ENCODE results near the gene RCE1.

DNA sequence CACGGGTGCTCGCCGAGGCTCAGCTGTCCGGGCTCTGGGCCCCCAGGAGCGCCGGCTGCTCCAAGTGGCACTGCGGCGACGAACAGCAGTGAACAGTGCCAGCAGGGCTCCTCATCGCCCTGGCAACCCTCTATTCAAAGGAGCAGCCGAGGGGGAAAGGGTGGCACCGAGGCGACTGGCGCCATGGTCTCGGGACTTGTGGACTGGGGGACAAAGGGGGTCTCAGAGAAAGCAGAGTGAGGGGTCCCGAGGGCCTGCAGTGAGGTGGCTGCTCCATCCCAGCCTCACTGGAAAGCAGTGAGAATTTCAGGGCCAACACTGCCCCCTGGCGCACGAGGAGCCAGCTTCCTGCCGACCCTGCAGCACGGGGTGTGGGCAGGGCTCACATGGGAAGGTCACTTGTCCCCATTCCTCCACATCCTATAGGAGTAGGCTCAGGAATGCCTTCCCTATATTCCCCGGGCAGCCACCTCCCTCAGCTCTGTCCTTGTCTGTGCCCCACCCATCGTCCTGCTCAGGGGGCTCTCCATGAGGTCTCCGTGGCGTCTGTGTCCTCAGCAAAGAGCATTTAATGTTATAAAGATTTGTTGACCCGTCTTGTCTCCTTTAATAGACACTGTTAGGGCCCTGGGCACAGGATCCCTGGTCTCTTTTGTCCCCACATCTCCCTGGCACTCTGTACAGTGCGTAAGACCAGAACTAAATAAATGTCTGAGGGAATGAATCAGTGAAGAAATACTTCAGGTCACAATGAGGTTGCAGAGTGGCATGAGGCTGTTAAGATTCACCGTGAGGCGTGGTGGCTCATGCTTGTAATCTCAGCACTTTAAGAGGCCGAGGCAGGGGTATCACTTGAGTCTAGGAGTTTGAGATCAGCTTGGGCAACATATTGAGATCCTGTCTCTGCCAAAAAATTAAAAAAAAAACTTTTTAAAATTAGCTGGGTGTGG, 40.0 kb downstream of the RCE1 start:
- TF ChIP-seq TCF4 (CRISPR knock-in tag; IDR thresholded peaks at IDR 0.05; ENCODE audit: borderline replicate concordance): no peak
- TF ChIP-seq, protein P1, sequence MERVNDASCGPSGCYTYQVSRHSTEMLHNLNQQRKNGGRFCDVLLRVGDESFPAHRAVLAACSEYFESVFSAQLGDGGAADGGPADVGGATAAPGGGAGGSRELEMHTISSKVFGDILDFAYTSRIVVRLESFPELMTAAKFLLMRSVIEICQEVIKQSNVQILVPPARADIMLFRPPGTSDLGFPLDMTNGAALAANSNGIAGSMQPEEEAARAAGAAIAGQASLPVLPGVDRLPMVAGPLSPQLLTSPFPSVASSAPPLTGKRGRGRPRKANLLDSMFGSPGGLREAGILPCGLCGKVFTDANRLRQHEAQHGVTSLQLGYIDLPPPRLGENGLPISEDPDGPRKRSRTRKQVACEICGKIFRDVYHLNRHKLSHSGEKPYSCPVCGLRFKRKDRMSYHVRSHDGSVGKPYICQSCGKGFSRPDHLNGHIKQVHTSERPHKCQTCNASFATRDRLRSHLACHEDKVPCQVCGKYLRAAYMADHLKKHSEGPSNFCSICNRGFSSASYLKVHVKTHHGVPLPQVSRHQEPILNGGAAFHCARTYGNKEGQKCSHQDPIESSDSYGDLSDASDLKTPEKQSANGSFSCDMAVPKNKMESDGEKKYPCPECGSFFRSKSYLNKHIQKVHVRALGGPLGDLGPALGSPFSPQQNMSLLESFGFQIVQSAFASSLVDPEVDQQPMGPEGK (CRISPR knock-in tag; IDR thresholded peaks at IDR 0.05; ENCODE audit: borderline replicate concordance): no peak
- TF ChIP-seq, protein P2, sequence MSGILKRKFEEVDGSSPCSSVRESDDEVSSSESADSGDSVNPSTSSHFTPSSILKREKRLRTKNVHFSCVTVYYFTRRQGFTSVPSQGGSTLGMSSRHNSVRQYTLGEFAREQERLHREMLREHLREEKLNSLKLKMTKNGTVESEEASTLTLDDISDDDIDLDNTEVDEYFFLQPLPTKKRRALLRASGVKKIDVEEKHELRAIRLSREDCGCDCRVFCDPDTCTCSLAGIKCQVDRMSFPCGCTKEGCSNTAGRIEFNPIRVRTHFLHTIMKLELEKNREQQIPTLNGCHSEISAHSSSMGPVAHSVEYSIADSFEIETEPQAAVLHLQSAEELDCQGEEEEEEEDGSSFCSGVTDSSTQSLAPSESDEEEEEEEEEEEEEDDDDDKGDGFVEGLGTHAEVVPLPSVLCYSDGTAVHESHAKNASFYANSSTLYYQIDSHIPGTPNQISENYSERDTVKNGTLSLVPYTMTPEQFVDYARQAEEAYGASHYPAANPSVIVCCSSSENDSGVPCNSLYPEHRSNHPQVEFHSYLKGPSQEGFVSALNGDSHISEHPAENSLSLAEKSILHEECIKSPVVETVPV (CRISPR knock-in tag; IDR thresholded peaks at IDR 0.05): no peak

Measured in SK-N-SH treated with all-trans-retinoic acid at 6 μM for 48 hours (cell line).